ENCODE results near the gene CCL22. TPM values are rescaled to one million over a fixed set of nuclear protein-coding genes. Genes with fewer than 3 reads are reported as not detected.
"Not testable (repeated sequence)": the region's sequence is repeated elsewhere in the genome, so short reads cannot be mapped to it uniquely, and the experiment has no call there.

CCL22 gene
- total RNA-seq, 5 donors from 2014 or later (not counting 1 experiment from before 2014, with no cell fraction given) = 13.0 to 27.3 (median 13.0) TPM; not detected in 2

GRCh38 chr16:57392694-57393093 lies 34.1 kb downstream of the CCL22 start:
- ATAC-seq (replicated peaks in 1 of 4) = no peak
- H3K9me3 ChIP-seq = no peaks in the 10 kb centered on the region
- Mint-ChIP-seq H3K9me3 (no peaks in the 10 kb centered on the region), H3K4me1 (no peaks in the 10 kb centered on the region), H3K36me3 (no peaks in the 10 kb centered on the region), H3K27me3 (peaks cover 0 to 8% of the 10 kb centered on the region in 2 donors), H3K4me3 (no peak overlapping the region), H3K27ac (no peak overlapping the region)
- WGBS (ENCODE audit: insufficient coverage) = 100% methylated on average over 1 of the region's 1 CpG
- no peaks in the 10 kb centered on the region for H3K36me3 ChIP-seq (ENCODE audit: control insufficient read depth in 2 of 2, extremely low read depth in 1 of 2, insufficient read depth in 1 of 2, low read length in 1 of 2)
- CTCF ChIA-PET = no interaction called here
- H3K4me1 ChIP-seq (ENCODE audit: control insufficient read depth in 1 of 2, extremely low read depth in 1 of 2, insufficient read depth in 2 of 2, low read length in 2 of 2) = no peaks in the 10 kb centered on the region
- peaks cover 0 to 13% of the 10 kb centered on the region in 2 experiments for H3K27me3 ChIP-seq (replicated peaks in 1 of 2; ENCODE audit: control insufficient read depth in 2 of 2, extremely low read depth in 1 of 2, insufficient read depth in 2 of 2, low read length in 1 of 2)
- DNase-seq = no peak
- POLR2A ChIA-PET = no interaction called here
- no peak overlapping the region for H3K27ac ChIP-seq (ENCODE audit: low read length)
- H3K4me3 ChIP-seq (ENCODE audit: control insufficient read depth in 1 of 2, extremely low read depth in 1 of 2, low read length in 1 of 2) = no peak overlapping the region

- CTCF ChIA-PET = no interaction called here
- no peak for ATAC-seq (replicated peaks in 1 of 4)
- POLR2A ChIA-PET = no interaction called here
Observed at GRCh38 chr16:57394444-57394843, 35.9 kb downstream of the CCL22 start.

GRCh38 chr16:57395026-57395425 lies 36.4 kb downstream of the CCL22 start:
- no peaks in the 10 kb centered on the region for H3K4me1 Mint-ChIP-seq
- H3K4me3 Mint-ChIP-seq = no peak overlapping the region
- DNase-seq = no peak
- H3K36me3 ChIP-seq (ENCODE audit: control insufficient read depth in 2 of 2, extremely low read depth in 1 of 2, insufficient read depth in 1 of 2, low read length in 1 of 2) = no peaks in the 10 kb centered on the region
- H3K4me1 ChIP-seq (ENCODE audit: control insufficient read depth in 1 of 2, extremely low read depth in 1 of 2, insufficient read depth in 2 of 2, low read length in 2 of 2) = no peaks in the 10 kb centered on the region
- H3K27ac ChIP-seq (ENCODE audit: low read length) = no peak overlapping the region
- 85% methylated on average over 4 of the region's 5 CpGs for whole genome bisulfite sequencing (ENCODE audit: insufficient coverage)
- H3K36me3 Mint-ChIP-seq = no peaks in the 10 kb centered on the region
- H3K27me3 Mint-ChIP-seq = peaks cover 0 to 8% of the 10 kb centered on the region in 2 donors
- H3K9me3 Mint-ChIP-seq = no peaks in the 10 kb centered on the region
- peaks cover 0 to 10% of the 10 kb centered on the region in 2 experiments for H3K27me3 ChIP-seq (replicated peaks in 1 of 2; ENCODE audit: control insufficient read depth in 2 of 2, extremely low read depth in 1 of 2, insufficient read depth in 2 of 2, low read length in 1 of 2)
- no peaks in the 10 kb centered on the region for H3K9me3 ChIP-seq
- no peak overlapping the region for H3K27ac Mint-ChIP-seq
- ChIA-PET CTCF (no interaction called here), POLR2A (no interaction called here)
- H3K4me3 ChIP-seq (ENCODE audit: control insufficient read depth in 1 of 2, extremely low read depth in 1 of 2, low read length in 1 of 2) = no peak overlapping the region
- ATAC-seq (replicated peaks in 1 of 4) = no peak

More at GRCh38 chr16:57394444-57394843, 35.9 kb downstream of the CCL22 start:
- H3K4me1 Mint-ChIP-seq = no peaks in the 10 kb centered on the region
- Histone ChIP-seq H3K9me3 (no peaks in the 10 kb centered on the region), H3K4me3 (ENCODE audit: control insufficient read depth in 1 of 2, extremely low read depth in 1 of 2, low read length in 1 of 2) (no peak overlapping the region), H3K27ac (ENCODE audit: low read length) (no peak overlapping the region), H3K4me1 (ENCODE audit: control insufficient read depth in 1 of 2, extremely low read depth in 1 of 2, insufficient read depth in 2 of 2, low read length in 2 of 2) (no peaks in the 10 kb centered on the region), H3K27me3 (replicated peaks in 1 of 2; ENCODE audit: control insufficient read depth in 2 of 2, extremely low read depth in 1 of 2, insufficient read depth in 2 of 2, low read length in 1 of 2) (peaks cover 0 to 10% of the 10 kb centered on the region in 2 experiments), H3K36me3 (ENCODE audit: control insufficient read depth in 2 of 2, extremely low read depth in 1 of 2, insufficient read depth in 1 of 2, low read length in 1 of 2) (no peaks in the 10 kb centered on the region)
- 82% methylated on average over 6 of the region's 7 CpGs for WGBS (ENCODE audit: insufficient coverage)
- no peak overlapping the region for H3K4me3 Mint-ChIP-seq
- H3K36me3 Mint-ChIP-seq = no peaks in the 10 kb centered on the region
- no peak overlapping the region for H3K27ac Mint-ChIP-seq
- no peaks in the 10 kb centered on the region for H3K9me3 Mint-ChIP-seq
- H3K27me3 Mint-ChIP-seq = peaks cover 0 to 8% of the 10 kb centered on the region in 2 donors
- no peak for DNase-seq

GRCh38 chr16:57396786-57397185 lies 38.2 kb downstream of the CCL22 start:
- Histone ChIP-seq H3K36me3 (ENCODE audit: control insufficient read depth in 2 of 2, extremely low read depth in 1 of 2, insufficient read depth in 1 of 2, low read length in 1 of 2) (no peaks in the 10 kb centered on the region), H3K4me1 (ENCODE audit: control insufficient read depth in 1 of 2, extremely low read depth in 1 of 2, insufficient read depth in 2 of 2, low read length in 2 of 2) (no peaks in the 10 kb centered on the region), H3K4me3 (ENCODE audit: control insufficient read depth in 1 of 2, extremely low read depth in 1 of 2, low read length in 1 of 2) (no peak overlapping the region), H3K9me3 (no peaks in the 10 kb centered on the region), H3K27me3 (replicated peaks in 1 of 2; ENCODE audit: control insufficient read depth in 2 of 2, extremely low read depth in 1 of 2, insufficient read depth in 2 of 2, low read length in 1 of 2) (peaks cover 0 to 13% of the 10 kb centered on the region in 2 experiments), H3K27ac (ENCODE audit: low read length) (no peak overlapping the region)
- H3K9me3 Mint-ChIP-seq = no peaks in the 10 kb centered on the region
- no peak overlapping the region for H3K27ac Mint-ChIP-seq
- 60% methylated on average over 1 of the region's 4 CpGs for whole genome bisulfite sequencing (ENCODE audit: insufficient coverage)
- H3K4me3 Mint-ChIP-seq = no peak overlapping the region
- ChIA-PET POLR2A (no interaction called here), CTCF (no interaction called here)
- no peaks in the 10 kb centered on the region for H3K4me1 Mint-ChIP-seq
- no peak for DNase-seq
- peaks cover 0 to 10% of the 10 kb centered on the region in 2 donors for H3K27me3 Mint-ChIP-seq
- H3K36me3 Mint-ChIP-seq = no peaks in the 10 kb centered on the region
- no peak for ATAC-seq (replicated peaks in 1 of 4)

GRCh38 chr16:57397493-57397892 lies 38.9 kb downstream of the CCL22 start:
- ATAC-seq (replicated peaks in 1 of 4); H3K27ac Mint-ChIP-seq; H3K4me3 Mint-ChIP-seq; POLR2A ChIA-PET; H3K9me3 Mint-ChIP-seq; H3K36me3 Mint-ChIP-seq; H3K27ac ChIP-seq (ENCODE audit: low read length); H3K4me1 ChIP-seq (ENCODE audit: control insufficient read depth in 1 of 2, extremely low read depth in 1 of 2, insufficient read depth in 2 of 2, low read length in 2 of 2); H3K4me1 Mint-ChIP-seq; H3K27me3 Mint-ChIP-seq; H3K9me3 ChIP-seq; CTCF ChIA-PET; DNase-seq; H3K36me3 ChIP-seq (ENCODE audit: control insufficient read depth in 2 of 2, extremely low read depth in 1 of 2, insufficient read depth in 1 of 2, low read length in 1 of 2); H3K4me3 ChIP-seq (ENCODE audit: control insufficient read depth in 1 of 2, extremely low read depth in 1 of 2, low read length in 1 of 2): not testable (repeated sequence)
- no CpG with 5 or more reads among the region's 4 CpGs for WGBS (ENCODE audit: insufficient coverage)
- H3K27me3 ChIP-seq (replicated peaks in 1 of 2; ENCODE audit: control insufficient read depth in 2 of 2, extremely low read depth in 1 of 2, insufficient read depth in 2 of 2, low read length in 1 of 2) = peaks cover 0 to 19% of the 10 kb centered on the region in 2 experiments

- H3K36me3 Mint-ChIP-seq = no peaks in the 10 kb centered on the region
Observed at GRCh38 chr16:57401943-57402640, 43.5 kb downstream of the CCL22 start.

More at GRCh38 chr16:57401943-57402640, 43.5 kb downstream of the CCL22 start:
- 90% methylated on average over 3 of the region's 7 CpGs for WGBS (ENCODE audit: insufficient coverage)
- Histone ChIP-seq H3K4me3 (ENCODE audit: control insufficient read depth in 1 of 2, extremely low read depth in 1 of 2, low read length in 1 of 2) (no peak overlapping the region), H3K36me3 (ENCODE audit: control insufficient read depth in 2 of 2, extremely low read depth in 1 of 2, insufficient read depth in 1 of 2, low read length in 1 of 2) (no peaks in the 10 kb centered on the region), H3K9me3 (no peaks in the 10 kb centered on the region), H3K27ac (ENCODE audit: low read length) (no peak overlapping the region), H3K4me1 (ENCODE audit: control insufficient read depth in 1 of 2, extremely low read depth in 1 of 2, insufficient read depth in 2 of 2, low read length in 2 of 2) (no peaks in the 10 kb centered on the region), H3K27me3 (replicated peaks in 1 of 2; ENCODE audit: control insufficient read depth in 2 of 2, extremely low read depth in 1 of 2, insufficient read depth in 2 of 2, low read length in 1 of 2) (peaks cover 0 to 9% of the 10 kb centered on the region in 2 experiments)
- Mint-ChIP-seq H3K27ac (no peak overlapping the region), H3K4me1 (no peaks in the 10 kb centered on the region), H3K9me3 (no peaks in the 10 kb centered on the region), H3K27me3 (peaks cover 0 to 2% of the 10 kb centered on the region in 2 donors), H3K4me3 (no peak overlapping the region)
- DNase-seq (no peak), ATAC-seq (replicated peaks in 1 of 4) (no peak)
- CTCF ChIA-PET = interaction anchor here in 1 of 2 donors (0.6 kb wide), 1 partner anchor 221 kb away, joined by 3 read pairs; no protein-coding TSS in a partner anchor
- POLR2A ChIA-PET = no interaction called here

All from T-cell (primary cell).